ENCODE measurements around the gene NEGR1.

GRCh38 chr1:72262735-72263134 lies 19.6 kb downstream of the NEGR1 start:
- TF ChIP-seq CTCF (IDR thresholded peaks at IDR 0.05 in 4 of 5, conservative IDR thresholded peaks at IDR 0.05 in 1 of 5) = no peak
- no peak for TF ChIP-seq POLR2A (IDR thresholded peaks at IDR 0.05)
